Progenitor cell of endocrine pancreas (in vitro differentiated cells): ENCODE results near the gene SORCS2. TPM values are rescaled to one million over a fixed set of nuclear protein-coding genes. Genes with fewer than 3 reads are reported as not detected.

Experiments
- DNase-seq: peaks from one replicate; pipeline ENCODE4 v3.0.0; 2021; ENCODE audit warnings: low spot score; ENCODE audit not compliant: unreplicated experiment
- H3K27ac Mint-ChIP-seq: 2 replicates; pipeline ENCODE4 v1.8.0; 2021; ENCODE audit warnings: mild to moderate bottlenecking, moderate library complexity, mixed read lengths
- H3K27me3 Mint-ChIP-seq: 2 replicates; pipeline ENCODE4 v1.8.0; 2021; ENCODE audit warnings: mixed read lengths
- H3K36me3 Mint-ChIP-seq: 2 replicates; pipeline ENCODE4 v1.8.0; 2022; ENCODE audit warnings: mixed read lengths; ENCODE audit not compliant: insufficient read depth
- H3K4me1 Mint-ChIP-seq: 2 replicates; pipeline ENCODE4 v1.8.0; 2021; ENCODE audit warnings: low read depth, mixed read lengths
- H3K4me3 Mint-ChIP-seq: 2 replicates; pipeline ENCODE4 v1.8.0; 2021; ENCODE audit warnings: low read depth, mild to moderate bottlenecking, moderate library complexity, mixed read lengths
- H3K9me3 Mint-ChIP-seq: 2 replicates; pipeline ENCODE4 v1.8.0; 2021; ENCODE audit warnings: low read depth, mixed read lengths
- CTCF ChIP-seq: fragments of 200-600 bp; sonication (generic); IDR thresholded peaks from one replicate; pipeline ENCODE4 v1.5.0; 2021; ENCODE audit warnings: antibody characterized with exemption, mild to moderate bottlenecking; ENCODE audit not compliant: unreplicated experiment
- total RNA-seq: library from RNA; stranded (reverse); gene quantifications from 2 replicates; pipeline ENCODE4 v1.2.1, GENCODE V29; 2021

The SORCS2 gene
- total RNA-seq, 1 donor from 2014 or later, result 2.2 TPM

DNA sequence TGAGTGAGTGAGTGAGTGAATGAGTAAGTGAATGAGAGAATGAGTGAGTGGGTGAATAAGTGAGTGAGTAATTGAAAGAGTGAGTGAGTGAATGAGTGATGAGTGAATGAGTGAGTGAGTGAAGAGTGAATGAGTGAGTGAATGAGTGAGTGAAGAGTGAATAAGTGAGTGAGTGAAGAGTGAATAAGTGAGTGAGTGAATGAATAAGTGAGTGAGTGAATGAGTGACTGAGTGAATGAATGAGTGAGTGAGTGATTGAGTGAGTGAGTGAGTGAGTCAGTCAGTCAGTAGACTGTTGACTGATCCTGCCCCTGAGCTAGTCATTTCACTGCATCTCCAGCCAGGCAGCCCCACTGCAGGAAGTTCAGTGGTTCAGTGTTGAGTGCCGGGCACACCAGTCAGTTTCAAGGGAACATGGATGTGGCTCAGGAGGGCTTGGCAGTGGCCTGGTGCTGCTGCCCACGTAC is 470.8 kb downstream of the SORCS2 start:
- no peak overlapping the region for H3K4me3 Mint-ChIP-seq
- H3K27ac Mint-ChIP-seq, result no peak overlapping the region
- no peak for TF ChIP-seq CTCF
- no peaks in the 10 kb centered on the region for H3K36me3 Mint-ChIP-seq
- H3K9me3 Mint-ChIP-seq, result no peaks in the 10 kb centered on the region
- H3K4me1 Mint-ChIP-seq, result peaks cover 9% of the 10 kb centered on the region
- DNase-seq, result no peak
- peaks cover 15% of the 10 kb centered on the region for H3K27me3 Mint-ChIP-seq

GRCh38 chr4:7664106-7664505 is 471.8 kb downstream of the SORCS2 start:
- H3K4me1 Mint-ChIP-seq, result peaks cover 9% of the 10 kb centered on the region
- no peaks in the 10 kb centered on the region for H3K36me3 Mint-ChIP-seq
- no peak for TF ChIP-seq CTCF
- no peaks in the 10 kb centered on the region for H3K9me3 Mint-ChIP-seq
- no peak overlapping the region for H3K4me3 Mint-ChIP-seq
- no peak for DNase-seq
- H3K27me3 Mint-ChIP-seq, result peaks cover 15% of the 10 kb centered on the region
- H3K27ac Mint-ChIP-seq, result no peak overlapping the region

DNA sequence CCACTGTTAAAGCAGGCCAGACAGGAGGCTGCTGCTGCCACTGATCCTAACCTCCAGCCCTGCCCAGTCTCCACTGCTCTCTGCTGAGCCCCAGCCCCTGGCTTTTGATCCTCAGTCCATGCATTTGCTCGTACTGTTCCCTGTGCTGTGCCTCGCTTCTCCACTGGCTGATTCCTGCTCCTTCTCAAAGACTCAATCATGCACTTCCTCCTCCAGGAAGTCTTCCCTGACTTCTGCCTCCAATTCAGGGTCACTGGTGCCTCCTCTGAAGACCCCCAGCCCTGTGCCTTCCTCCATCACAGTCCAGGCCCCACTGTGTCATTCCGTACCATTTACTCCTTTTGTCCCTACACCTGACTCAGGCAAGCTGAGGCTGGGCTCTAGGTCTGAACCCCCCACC is 473.0 kb downstream of the SORCS2 start:
- peaks cover 9% of the 10 kb centered on the region for H3K4me1 Mint-ChIP-seq
- no peak overlapping the region for H3K4me3 Mint-ChIP-seq
- H3K9me3 Mint-ChIP-seq, result no peaks in the 10 kb centered on the region
- no peaks in the 10 kb centered on the region for H3K36me3 Mint-ChIP-seq
- no peak overlapping the region for H3K27ac Mint-ChIP-seq
- peaks cover 15% of the 10 kb centered on the region for H3K27me3 Mint-ChIP-seq
- no peak for DNase-seq
- no peak for TF ChIP-seq CTCF

DNA sequence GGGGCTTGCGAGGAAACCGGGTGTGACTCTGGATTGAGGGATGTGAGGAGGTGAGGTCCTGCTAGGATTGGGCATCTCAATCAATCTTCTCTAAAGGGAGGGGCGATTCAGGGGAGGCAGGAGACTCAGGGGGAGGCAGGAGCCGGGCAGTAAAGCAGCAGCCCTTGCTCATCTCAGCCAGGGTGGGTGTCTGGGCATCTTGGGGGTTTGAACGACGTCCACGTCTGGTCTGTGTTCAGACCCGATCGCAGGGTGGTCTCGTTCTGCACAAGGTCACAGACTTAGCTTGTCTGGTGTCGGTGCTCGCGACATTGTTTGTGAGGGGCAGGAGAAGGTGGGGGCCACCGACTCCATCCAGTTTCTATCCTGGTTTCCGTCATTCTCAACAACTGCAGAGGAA is 473.7 kb downstream of the SORCS2 start:
- TF ChIP-seq CTCF, result no peak
- Mint-ChIP-seq H3K4me1 (peaks cover 7% of the 10 kb centered on the region), H3K4me3 (no peak overlapping the region), H3K36me3 (peaks cover 2% of the 10 kb centered on the region), H3K27ac (no peak overlapping the region), H3K27me3 (peaks cover 15% of the 10 kb centered on the region), H3K9me3 (peaks cover 4% of the 10 kb centered on the region)
- no peak for DNase-seq

DNA sequence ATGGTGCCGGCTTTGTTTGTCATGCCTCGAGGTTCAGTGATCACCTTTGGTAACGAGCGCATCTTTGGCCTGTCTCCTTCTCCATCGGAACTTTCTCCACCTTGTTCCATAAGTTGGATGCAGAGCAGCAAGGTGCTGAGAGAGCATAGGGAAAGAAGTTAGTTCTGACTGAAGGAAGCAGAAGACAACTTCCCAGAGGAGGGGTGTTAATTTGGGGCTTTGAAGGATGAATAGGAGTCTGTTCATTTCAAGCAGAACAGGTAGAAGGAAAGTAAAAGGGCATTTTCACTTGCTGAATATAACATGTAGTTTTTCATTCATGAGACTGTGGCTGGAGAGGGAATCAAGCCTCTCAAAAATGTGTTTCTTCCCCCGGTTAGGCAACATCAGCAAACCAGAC is 474.4 kb downstream of the SORCS2 start:
- Mint-ChIP-seq H3K36me3 (peaks cover 5% of the 10 kb centered on the region), H3K27me3 (peaks cover 15% of the 10 kb centered on the region), H3K9me3 (peaks cover 11% of the 10 kb centered on the region), H3K4me1 (peaks cover 5% of the 10 kb centered on the region), H3K4me3 (no peak overlapping the region), H3K27ac (peak overlapping the region; percentile 43)
- TF ChIP-seq CTCF, result no peak
- no peak for DNase-seq
